Measurements from ENCODE around the gene HOXB2. TPM values are rescaled to one million over a fixed set of nuclear protein-coding genes. Genes with fewer than 3 reads are reported as not detected.

Gene HOXB2
- total and polyA plus RNA-seq, 2 experiments from 2014 or later = 5.6 to 20.7 TPM

DNA sequence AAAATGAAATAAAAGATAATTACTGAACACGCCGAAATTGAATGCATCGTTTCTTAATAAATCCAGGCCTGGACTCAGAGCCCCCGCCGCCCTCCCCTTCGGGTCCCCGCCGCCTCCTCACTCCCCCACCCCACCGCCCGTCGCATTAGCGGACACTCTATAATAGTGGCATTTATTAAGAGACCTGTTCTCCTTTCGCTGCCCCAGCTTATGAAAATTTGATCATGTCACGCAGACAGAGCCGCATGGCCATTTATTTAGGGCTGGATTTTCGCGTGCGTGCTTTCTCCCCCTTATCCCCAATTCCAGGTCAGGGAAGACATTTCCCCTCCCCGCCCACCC is 6.3 kb upstream of the HOXB2 start:
- peak overlapping the region; percentile 51 for H3K4me2 ChIP-seq
- H2AFZ ChIP-seq = no peak overlapping the region
- H3K9me3 ChIP-seq (ENCODE audit: low read depth) = no peaks in the 10 kb centered on the region
- peaks cover 11% of the 10 kb centered on the region for H3K79me2 ChIP-seq
- TF ChIP-seq, protein P1, sequence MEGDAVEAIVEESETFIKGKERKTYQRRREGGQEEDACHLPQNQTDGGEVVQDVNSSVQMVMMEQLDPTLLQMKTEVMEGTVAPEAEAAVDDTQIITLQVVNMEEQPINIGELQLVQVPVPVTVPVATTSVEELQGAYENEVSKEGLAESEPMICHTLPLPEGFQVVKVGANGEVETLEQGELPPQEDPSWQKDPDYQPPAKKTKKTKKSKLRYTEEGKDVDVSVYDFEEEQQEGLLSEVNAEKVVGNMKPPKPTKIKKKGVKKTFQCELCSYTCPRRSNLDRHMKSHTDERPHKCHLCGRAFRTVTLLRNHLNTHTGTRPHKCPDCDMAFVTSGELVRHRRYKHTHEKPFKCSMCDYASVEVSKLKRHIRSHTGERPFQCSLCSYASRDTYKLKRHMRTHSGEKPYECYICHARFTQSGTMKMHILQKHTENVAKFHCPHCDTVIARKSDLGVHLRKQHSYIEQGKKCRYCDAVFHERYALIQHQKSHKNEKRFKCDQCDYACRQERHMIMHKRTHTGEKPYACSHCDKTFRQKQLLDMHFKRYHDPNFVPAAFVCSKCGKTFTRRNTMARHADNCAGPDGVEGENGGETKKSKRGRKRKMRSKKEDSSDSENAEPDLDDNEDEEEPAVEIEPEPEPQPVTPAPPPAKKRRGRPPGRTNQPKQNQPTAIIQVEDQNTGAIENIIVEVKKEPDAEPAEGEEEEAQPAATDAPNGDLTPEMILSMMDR (IDR thresholded peaks at IDR 0.05; ENCODE audit: poor library complexity) = no peak
- TF ChIP-seq EZH2phosphoT487 (IDR thresholded peaks at IDR 0.05; ENCODE audit: low read depth, severe bottlenecking, unreplicated experiment) = peak; percentile 4
- H3K27me3 ChIP-seq = peaks cover 75% of the 10 kb centered on the region
- H3K36me3 ChIP-seq (replicated peaks; ENCODE audit: insufficient read depth, low read depth) = no peaks in the 10 kb centered on the region
- DNase-seq (ENCODE audit: low spot score) = no peak
- H3K9me2 ChIP-seq (replicated peaks; ENCODE audit: insufficient read depth) = no peaks in the 10 kb centered on the region
- H3K4me1 ChIP-seq (ENCODE audit: insufficient read depth) = peaks cover 25% of the 10 kb centered on the region
- H3K4me3 ChIP-seq = no peak overlapping the region
- H3K27ac ChIP-seq = no peak overlapping the region
- WGBS (ENCODE audit: low lambda C conversion rate, missing lambda C conversion rate) = 48% methylated on average over 12 of the region's 19 CpGs
- H4K20me1 ChIP-seq (ENCODE audit: insufficient read depth, poor library complexity, severe bottlenecking) = no peaks in the 10 kb centered on the region

DNA sequence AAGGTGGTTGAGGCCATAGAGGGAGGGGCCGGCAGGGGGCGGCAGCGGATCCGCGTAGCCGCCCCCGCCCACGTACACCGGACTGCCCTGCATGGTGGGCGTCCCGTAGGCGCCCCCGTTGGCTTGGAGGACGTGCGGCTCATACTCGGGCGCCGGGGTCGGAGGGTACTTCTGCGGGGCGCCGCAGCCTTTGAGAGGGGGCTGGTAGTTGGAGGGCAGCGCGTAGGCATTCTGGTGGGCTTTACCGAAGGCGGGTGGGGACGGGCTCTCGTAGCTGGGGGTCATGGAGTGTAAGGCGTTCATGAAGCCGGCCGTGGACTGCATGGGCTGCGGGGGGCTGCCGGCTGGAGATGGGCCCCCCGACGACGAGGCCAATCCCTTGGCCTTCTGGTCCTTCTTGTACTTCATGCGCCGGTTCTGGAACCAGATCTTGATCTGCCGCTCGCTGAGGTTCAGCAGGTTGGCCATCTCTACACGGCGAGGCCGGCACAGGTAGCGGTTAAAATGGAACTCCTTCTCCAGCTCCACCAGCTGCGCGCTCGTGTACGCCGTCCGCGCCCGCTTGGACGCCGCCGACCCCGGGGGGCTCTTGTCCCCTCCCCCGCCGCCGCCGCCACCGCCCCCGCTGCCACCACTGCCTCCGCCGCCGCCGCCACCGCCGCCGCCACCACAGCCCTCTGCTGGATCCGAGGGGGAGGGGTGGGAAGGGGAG is 5.7 kb upstream of the HOXB2 start:
- 31% methylated on average over 47 of the region's 70 CpGs for WGBS (ENCODE audit: low lambda C conversion rate, missing lambda C conversion rate)
- peaks cover 22% of the 10 kb centered on the region for H3K4me1 ChIP-seq (ENCODE audit: insufficient read depth)
- no peak overlapping the region for H3K27ac ChIP-seq
- H3K9me3 ChIP-seq (ENCODE audit: low read depth) = no peaks in the 10 kb centered on the region
- no peaks in the 10 kb centered on the region for H4K20me1 ChIP-seq (ENCODE audit: insufficient read depth, poor library complexity, severe bottlenecking)
- H3K36me3 ChIP-seq (replicated peaks; ENCODE audit: insufficient read depth, low read depth) = no peaks in the 10 kb centered on the region
- TF ChIP-seq, protein P1 (IDR thresholded peaks at IDR 0.05; ENCODE audit: poor library complexity) = no peak
- no peak for TF ChIP-seq EZH2phosphoT487 (IDR thresholded peaks at IDR 0.05; ENCODE audit: low read depth, severe bottlenecking, unreplicated experiment)
- no peak for TF ChIP-seq EZH2 (IDR thresholded peaks at IDR 0.05; ENCODE audit: borderline replicate concordance)
- no peak for DNase-seq (ENCODE audit: low spot score)
- H3K9me2 ChIP-seq (replicated peaks; ENCODE audit: insufficient read depth) = no peaks in the 10 kb centered on the region
- H3K27me3 ChIP-seq = peaks cover 74% of the 10 kb centered on the region
- peak overlapping the region; percentile 51 for H3K4me2 ChIP-seq
- H2AFZ ChIP-seq = no peak overlapping the region
- no peak overlapping the region for H3K4me3 ChIP-seq
- peaks cover 11% of the 10 kb centered on the region for H3K79me2 ChIP-seq

DNA sequence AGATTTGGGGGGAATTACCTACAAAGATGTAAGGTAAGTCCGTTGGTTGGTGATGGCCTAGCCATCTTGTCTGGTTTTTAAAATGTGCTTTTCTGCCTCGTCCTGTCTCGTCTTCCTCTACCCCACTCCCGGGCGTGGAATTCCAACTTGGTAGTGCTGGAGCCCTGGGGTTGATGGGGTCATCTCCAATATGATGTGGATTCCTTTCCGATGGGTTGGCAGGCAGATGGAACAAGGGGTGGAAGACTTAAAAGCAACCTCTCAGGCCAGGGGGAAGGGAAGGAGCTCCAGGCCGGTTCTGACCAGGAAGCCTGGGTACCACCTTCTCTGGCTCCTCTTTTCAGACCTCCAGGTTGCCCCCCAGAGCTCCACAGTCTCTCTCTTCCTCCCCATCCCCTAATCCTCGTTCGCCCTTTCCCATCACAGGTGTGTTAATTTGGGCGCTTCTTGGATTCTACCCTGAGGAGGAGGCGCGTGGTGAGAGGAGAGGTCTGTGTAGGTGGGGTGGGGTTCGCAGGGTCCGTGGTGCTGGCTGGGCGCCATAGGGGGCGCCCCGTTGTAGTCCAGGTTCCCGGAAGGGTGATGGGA is 5.1 kb upstream of the HOXB2 start:
- Histone ChIP-seq H3K36me3 (replicated peaks; ENCODE audit: insufficient read depth, low read depth) (no peaks in the 10 kb centered on the region), H2AFZ (no peak overlapping the region), H3K4me1 (ENCODE audit: insufficient read depth) (peaks cover 25% of the 10 kb centered on the region), H3K79me2 (peaks cover 11% of the 10 kb centered on the region), H3K9me3 (ENCODE audit: low read depth) (no peaks in the 10 kb centered on the region), H4K20me1 (ENCODE audit: insufficient read depth, poor library complexity, severe bottlenecking) (no peaks in the 10 kb centered on the region), H3K27ac (no peak overlapping the region), H3K4me3 (no peak overlapping the region), H3K27me3 (peaks cover 80% of the 10 kb centered on the region), H3K4me2 (no peak overlapping the region), H3K9me2 (replicated peaks; ENCODE audit: insufficient read depth) (no peaks in the 10 kb centered on the region)
- DNase-seq (ENCODE audit: low spot score) = no peak
- TF ChIP-seq EZH2phosphoT487 (IDR thresholded peaks at IDR 0.05; ENCODE audit: low read depth, severe bottlenecking, unreplicated experiment) = no peak
- 53% methylated on average over 18 of the region's 18 CpGs for WGBS (ENCODE audit: low lambda C conversion rate, missing lambda C conversion rate)

DNA sequence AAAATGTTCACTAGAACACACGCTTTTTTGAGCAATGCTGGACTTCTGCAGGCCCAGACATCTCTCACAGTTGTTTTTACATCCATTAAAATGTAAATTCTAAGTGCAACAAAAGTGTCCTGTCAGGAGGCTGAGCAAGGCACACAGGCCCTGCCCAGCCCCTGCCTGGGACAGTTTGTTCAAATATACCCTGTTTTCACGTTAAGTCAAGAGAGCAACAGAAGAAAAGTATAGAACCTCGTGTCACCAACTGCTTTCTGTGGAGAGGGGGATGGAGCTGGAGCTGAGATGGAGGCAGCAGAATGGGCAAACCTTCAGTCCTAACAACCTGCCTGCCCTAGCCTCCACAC is 4.3 kb upstream of the HOXB2 start:
- no peak overlapping the region for H3K4me3 ChIP-seq
- 44% methylated on average over 3 of the region's 3 CpGs for WGBS (ENCODE audit: low lambda C conversion rate, missing lambda C conversion rate)
- no peak overlapping the region for H3K4me2 ChIP-seq
- no peaks in the 10 kb centered on the region for H3K9me3 ChIP-seq (ENCODE audit: low read depth)
- no peak for DNase-seq (ENCODE audit: low spot score)
- H3K27ac ChIP-seq = no peak overlapping the region
- no peaks in the 10 kb centered on the region for H4K20me1 ChIP-seq (ENCODE audit: insufficient read depth, poor library complexity, severe bottlenecking)
- no peaks in the 10 kb centered on the region for H3K36me3 ChIP-seq (replicated peaks; ENCODE audit: insufficient read depth, low read depth)
- peaks cover 80% of the 10 kb centered on the region for H3K27me3 ChIP-seq
- no peaks in the 10 kb centered on the region for H3K9me2 ChIP-seq (replicated peaks; ENCODE audit: insufficient read depth)
- H3K79me2 ChIP-seq = peaks cover 7% of the 10 kb centered on the region
- TF ChIP-seq EZH2 (IDR thresholded peaks at IDR 0.05; ENCODE audit: borderline replicate concordance) (no peak), EZH2phosphoT487 (IDR thresholded peaks at IDR 0.05; ENCODE audit: low read depth, severe bottlenecking, unreplicated experiment) (no peak)
- TF ChIP-seq, protein P1 (IDR thresholded peaks at IDR 0.05; ENCODE audit: poor library complexity) = no peak
- H3K4me1 ChIP-seq (ENCODE audit: insufficient read depth) = peaks cover 19% of the 10 kb centered on the region
- no peak overlapping the region for H2AFZ ChIP-seq
